HG02840 (cell line): ENCODE data around the gene MROH7.
A peak's percentile ranks its signal among the peaks of the same experiment; 100 is the strongest.

Experiments used
- ATAC-seq: cut with Tn5 transposase; IDR thresholded peaks from one replicate; pipeline ENCODE4 v1.9.1; 2021; ENCODE audit warnings: mild to moderate bottlenecking, moderate library complexity, moderate number of reproducible peaks; ENCODE audit not compliant: unreplicated experiment, low FRiP score

Gene MROH7

GRCh38 chr1:54694771-54695170 is 53.2 kb downstream of the MROH7 start:
- ATAC-seq: no peak

GRCh38 chr1:54695221-54695620 is 53.6 kb downstream of the MROH7 start:
- no peak for ATAC-seq

DNA sequence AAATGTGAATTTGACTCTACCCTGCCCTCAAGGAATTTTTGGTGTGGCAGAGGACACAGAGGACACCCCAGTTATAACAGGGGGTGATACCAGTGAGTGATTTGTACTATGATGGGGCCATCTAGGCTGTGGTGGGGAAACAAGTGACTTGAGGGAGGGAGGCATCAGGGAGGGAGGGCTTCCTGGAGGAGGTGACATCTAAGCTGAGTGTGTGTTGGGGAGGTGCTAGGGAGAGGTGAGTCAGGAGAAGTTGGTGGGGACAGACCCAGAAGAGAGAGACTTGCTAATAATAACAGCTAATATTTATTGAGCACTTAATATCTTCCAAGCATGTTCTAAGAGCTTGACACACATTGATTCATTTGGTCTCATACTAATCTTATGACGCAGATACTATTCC is 54.2 kb downstream of the MROH7 start:
- no peak for ATAC-seq

DNA sequence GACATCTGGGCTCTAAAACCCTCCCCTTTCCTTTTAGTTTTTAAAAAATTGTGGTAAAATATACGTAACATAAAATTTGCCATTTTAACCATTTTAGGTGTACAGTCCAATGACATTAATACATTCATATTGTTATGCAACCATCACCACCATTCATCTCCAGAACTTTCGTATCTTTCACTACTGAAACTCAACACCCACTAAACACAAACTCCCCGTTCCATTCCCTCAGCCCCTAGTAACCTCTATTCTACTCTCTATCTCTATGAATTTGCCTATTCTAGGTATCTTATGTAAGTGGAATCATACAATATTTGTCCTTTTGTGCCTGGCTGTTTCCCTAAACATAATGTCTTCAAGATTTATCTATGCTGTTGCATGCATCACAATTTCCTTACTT is 54.7 kb downstream of the MROH7 start:
- no peak for ATAC-seq

GRCh38 chr1:54697896-54698295 is 56.3 kb downstream of the MROH7 start:
- ATAC-seq: no peak

- ATAC-seq: no peak
Observed at GRCh38 chr1:54698346-54698745, 56.8 kb downstream of the MROH7 start.

DNA sequence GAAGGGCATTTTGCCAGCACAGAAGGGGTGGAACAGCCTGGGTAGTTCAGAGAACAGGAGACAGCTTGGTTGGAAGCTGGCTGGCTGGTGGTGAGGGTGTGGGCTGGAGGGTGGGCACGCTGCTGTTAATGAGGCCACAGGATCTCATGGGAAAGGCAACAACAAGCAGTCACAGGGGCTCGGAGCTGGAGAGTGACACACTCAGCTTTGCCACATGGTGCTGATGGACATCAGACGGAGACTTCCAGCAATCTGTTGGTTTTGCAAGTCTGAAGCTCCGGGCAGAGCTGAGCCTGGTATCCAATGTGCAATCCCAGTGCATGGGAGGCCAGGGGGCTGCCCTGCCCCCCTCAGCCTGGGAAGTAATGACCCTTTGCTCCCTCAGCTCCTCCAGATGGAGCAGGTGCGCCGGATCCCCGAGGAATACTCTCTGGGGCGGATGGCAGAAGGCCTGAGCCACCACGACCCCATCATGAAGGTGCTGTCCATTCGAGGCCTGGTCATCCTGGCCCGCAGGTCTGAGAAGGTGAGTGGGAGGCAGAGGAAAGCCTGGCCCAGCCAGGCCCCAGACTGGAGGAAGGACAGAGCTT is 58.4 kb downstream of the MROH7 start:
- ATAC-seq: no peak

DNA sequence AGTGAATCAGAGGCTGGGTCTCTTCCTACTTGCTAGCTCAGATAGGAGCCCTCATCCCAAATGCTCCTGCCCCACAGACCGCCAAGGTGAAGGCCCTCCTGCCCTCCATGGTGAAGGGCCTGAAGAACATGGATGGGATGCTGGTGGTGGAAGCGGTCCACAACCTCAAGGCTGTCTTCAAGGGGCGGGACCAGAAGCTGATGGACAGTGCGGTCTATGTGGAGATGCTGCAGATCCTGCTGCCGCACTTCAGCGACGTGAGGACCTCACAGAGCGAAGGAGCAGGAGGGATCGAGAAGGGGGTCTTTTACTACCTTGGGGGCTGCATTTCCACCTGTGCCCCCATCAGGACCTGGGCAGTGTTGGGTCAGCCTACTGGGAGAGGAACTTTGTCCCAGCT is 59.5 kb downstream of the MROH7 start:
- no peak for ATAC-seq

- ATAC-seq: no peak
Observed at GRCh38 chr1:54701996-54702395, 60.4 kb downstream of the MROH7 start.

DNA sequence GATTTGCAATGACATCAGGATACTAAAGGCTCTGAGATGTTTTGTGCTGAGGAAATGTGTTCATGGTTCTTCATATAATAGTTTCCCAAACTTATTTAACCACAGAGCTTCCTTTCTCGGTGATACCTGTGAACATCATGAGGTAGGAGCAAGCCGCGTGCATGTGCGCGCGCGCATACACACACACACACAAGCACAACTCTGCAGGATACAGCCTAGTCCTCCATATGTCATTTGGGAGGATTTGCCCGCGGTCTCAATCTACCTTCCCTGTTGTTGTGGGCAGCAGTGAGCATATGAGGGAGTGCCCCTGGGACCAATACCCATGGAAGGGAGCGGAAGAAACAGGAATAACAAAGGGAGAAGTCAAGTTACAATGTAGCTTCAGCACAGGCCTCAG is 61.9 kb downstream of the MROH7 start:
- no peak for ATAC-seq

GRCh38 chr1:54705153-54705552 is 63.6 kb downstream of the MROH7 start:
- ATAC-seq: no peak

DNA sequence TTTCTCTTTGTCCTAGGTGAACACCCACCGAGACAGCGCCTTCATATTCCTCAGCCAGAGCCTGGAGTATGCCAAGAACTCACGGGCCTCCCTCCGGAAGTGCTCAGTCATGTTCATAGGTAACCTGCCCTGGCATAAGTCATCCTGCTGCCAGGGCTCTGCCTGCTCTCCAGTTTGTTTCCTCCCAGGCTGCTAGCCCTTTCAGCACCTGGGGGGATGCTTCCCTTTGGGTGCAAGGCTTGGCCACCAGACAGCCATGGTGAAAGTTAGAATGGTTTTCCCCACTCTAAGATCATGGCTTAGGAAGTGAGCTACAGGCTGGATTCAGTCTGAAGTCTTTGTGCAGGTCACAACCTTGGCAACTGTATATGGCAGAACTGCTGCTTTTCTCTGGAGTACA is 64.8 kb downstream of the MROH7 start:
- no peak for ATAC-seq

DNA sequence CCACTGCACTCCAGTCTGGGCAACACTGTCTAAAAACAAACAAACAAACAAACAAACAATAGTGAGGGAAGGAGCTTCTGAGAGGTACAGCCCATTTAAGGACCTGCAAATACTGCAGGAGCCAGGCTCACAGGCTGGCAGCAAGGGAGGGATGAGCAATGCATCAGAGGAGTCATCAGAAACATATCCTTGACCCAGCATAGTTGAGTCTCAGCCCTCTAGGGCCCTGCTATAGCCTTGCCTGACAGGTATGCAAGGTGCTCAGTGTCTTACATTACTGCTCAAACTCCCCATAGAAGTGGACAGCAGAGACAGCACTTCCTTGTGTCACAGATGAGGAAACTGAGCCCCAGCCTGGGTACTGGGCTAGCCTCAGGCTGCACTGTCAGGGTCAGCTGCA is 66.8 kb downstream of the MROH7 start:
- no peak for ATAC-seq

- no peak for ATAC-seq
Observed at GRCh38 chr1:54709547-54710292, 68.1 kb downstream of the MROH7 start.

GRCh38 chr1:54710434-54710833 is 68.8 kb downstream of the MROH7 start:
- no peak for ATAC-seq

DNA sequence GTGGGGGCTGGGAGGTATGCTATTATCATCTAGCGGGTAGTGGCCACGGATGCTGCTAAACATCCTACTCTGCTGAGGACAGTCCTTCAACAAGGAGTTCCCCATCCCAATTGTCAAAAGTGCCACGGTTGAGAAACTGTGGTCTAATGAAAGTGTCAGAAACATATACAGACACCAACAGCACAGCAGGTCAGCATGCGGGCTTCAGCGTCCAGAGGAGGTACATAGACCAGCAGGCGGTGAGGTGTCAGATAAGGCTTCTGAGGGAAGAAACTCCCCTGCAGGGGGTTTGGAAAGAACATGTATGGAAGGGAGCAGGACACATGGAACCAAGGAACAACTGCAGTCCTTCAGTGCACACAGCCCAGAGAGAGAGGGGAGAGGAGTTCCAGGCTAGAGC is 69.3 kb downstream of the MROH7 start:
- ATAC-seq: no peak

DNA sequence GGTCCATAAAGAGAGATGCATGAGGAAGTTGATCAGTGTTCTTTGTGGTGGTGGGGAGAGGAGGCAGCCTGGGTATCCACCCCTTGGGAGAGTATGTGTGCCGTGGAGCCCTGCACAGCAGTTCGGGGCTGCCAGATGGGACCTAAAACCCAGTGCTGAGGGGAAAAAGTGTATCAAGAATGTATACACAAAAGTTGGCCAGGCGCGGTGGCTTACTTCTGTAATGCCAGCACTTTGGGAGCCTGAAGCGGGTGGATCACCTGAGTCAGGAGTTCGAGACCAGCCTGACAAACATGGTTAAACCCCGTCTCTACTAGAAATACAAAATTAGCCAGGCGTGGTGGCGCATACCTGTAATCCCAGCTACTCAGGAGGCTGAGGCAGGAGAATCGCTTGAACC is 70.0 kb downstream of the MROH7 start:
- no peak for ATAC-seq

DNA sequence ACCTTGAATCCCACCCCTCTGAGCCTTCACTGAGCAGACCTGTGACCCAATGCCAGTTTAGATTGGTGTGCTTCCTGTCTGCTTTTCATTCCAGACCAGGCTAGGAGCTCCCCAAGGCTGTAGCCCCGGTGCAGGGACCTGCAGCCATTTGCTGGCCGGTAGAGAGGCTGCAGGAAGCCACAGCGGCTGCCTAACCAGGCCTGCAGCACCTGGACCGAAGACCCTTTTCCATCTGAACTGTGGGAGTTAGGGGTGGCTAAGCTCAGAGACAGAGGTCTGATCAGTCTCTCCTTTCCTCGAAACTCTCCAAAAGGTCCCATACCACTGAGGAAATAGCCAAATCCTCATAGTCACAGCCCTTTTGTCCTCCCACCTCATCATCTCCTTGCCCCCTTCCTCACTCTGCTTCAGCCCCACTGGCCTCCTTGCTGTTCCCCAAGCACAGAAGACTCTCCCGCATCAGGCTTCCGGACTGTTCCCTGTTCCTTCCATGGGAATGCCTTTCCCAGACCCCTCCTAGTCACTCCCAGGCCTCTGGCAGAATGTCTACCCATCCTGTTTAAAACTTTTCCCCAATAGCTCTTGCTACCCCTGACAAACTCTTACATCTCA is 73.4 kb downstream of the MROH7 start:
- ATAC-seq: no peak

DNA sequence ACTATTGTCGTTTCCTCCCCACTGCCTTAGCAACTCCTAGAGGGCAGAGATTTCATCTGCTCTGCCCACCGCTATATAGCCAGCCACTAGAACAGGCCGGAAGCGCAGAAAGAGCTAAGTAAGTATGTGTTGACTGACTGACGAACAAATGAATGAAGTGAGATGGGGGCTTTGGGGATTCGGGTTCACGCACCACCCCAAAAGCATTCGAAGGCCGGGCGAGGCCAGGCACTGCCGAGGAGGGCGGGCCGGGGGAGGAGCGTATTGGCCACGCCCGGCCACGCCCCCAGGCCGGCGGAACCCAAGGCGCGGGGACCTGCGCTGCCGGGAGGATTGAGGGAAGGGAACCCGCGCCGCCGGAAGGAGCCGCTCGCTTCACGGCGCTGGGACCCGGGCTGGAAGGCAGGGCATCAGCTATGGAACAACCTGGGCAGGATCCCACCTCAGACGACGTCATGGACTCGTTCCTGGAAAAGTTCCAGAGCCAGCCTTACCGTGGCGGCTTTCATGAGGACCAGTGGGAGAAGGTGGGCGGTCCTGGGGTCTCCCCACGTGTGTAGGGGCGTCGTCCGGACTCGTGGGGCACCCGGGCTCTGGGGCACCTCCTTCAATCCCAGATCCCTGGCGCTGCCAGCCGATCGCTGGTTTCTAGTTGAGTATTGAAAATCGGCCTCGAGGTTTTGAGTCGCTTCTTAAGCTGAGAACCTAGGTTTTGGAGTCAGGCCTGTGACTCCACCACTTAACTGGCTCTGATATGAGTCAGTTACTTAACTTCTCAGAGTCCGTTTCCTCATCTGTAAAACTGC is 74.1 kb downstream of the MROH7 start, which contains the start of gene TTC4:
TTC4 (plus strand) TSS at position 369 of the 806 bp plus-strand sequence; CDS start at position 417, 48 bp downstream.
- ATAC-seq: peak; percentile 90

DNA sequence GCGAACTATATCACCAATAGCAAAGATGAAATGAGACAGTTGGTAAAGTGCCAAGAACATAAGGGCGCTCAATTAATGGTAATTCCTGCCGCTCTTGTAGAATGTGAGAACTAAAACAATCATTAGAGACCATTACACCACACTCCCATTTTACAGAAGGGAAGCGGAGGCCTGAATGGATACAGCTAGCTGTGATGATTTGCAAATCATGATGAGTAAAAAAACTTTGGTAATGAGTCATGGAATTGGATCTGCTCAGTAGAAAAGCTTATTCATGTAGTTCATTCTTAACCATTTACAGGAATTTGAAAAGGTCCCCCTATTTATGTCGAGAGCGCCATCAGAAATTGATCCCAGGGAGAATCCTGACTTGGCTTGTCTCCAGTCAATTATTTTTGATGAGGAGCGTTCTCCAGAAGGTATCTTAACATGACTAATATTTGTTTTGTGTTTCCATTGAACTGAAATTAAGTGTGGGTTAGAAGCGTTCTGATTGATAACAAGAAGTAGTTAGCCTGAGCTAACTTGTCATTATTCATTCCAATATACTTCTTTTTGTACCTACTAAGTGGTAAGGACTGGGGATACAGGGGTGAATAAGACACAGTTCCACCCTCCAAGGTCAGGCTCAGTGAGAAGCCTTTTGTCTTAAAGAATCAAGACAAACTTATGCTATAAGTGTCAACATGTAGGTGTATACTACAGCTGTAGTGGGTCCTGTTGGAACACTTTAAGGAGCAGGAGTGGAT is 74.9 kb downstream of the MROH7 start:
- ATAC-seq: no peak
